HG03025 (cell line): ENCODE measurements around the gene BAHD1.
"Not testable (repeated sequence)": the region's sequence is repeated elsewhere in the genome, so short reads cannot be mapped to it uniquely, and the experiment has no call there.

Experiments
- ATAC-seq: cut with Tn5 transposase; IDR thresholded peaks from one replicate; pipeline ENCODE4 v1.9.1; 2021; ENCODE audit warnings: mild to moderate bottlenecking, moderate library complexity; ENCODE audit not compliant: unreplicated experiment, low FRiP score

The BAHD1 gene

GRCh38 chr15:40443255-40443654 lies 2.5 kb downstream of the BAHD1 start:
- no peak for ATAC-seq

GRCh38 chr15:40443846-40444245 lies 3.1 kb downstream of the BAHD1 start:
- no peak for ATAC-seq

- no peak for ATAC-seq
Measured at GRCh38 chr15:40444736-40445135, 4.0 kb downstream of the BAHD1 start.

GRCh38 chr15:40445421-40445922 lies 4.7 kb downstream of the BAHD1 start:
- ATAC-seq = no peak

- ATAC-seq = no peak
Measured at GRCh38 chr15:40446144-40446543, 5.4 kb downstream of the BAHD1 start.

- no peak for ATAC-seq
Measured at GRCh38 chr15:40448354-40448753, 7.6 kb downstream of the BAHD1 start.

GRCh38 chr15:40449275-40449674 lies 8.5 kb downstream of the BAHD1 start:
- ATAC-seq = no peak

- ATAC-seq = no peak
Measured at GRCh38 chr15:40450047-40450446, 9.3 kb downstream of the BAHD1 start.

- ATAC-seq = no peak
Measured at GRCh38 chr15:40451527-40452158, 10.9 kb downstream of the BAHD1 start.

GRCh38 chr15:40452296-40453090 lies 11.7 kb downstream of the BAHD1 start:
- no peak for ATAC-seq

- ATAC-seq = not testable (repeated sequence)
Measured at GRCh38 chr15:40453941-40454340, 13.2 kb downstream of the BAHD1 start.

GRCh38 chr15:40454904-40455391 lies 14.2 kb downstream of the BAHD1 start:
- ATAC-seq = no peak

- ATAC-seq = no peak
Measured at GRCh38 chr15:40456299-40456712, 15.6 kb downstream of the BAHD1 start.

GRCh38 chr15:40456738-40457137 lies 16.0 kb downstream of the BAHD1 start:
- no peak for ATAC-seq

- no peak for ATAC-seq
Measured at GRCh38 chr15:40458495-40459371, 18.0 kb downstream of the BAHD1 start.

GRCh38 chr15:40459391-40460015 lies 18.8 kb downstream of the BAHD1 start:
- no peak for ATAC-seq

- no peak for ATAC-seq
Measured at GRCh38 chr15:40460404-40460803, 19.7 kb downstream of the BAHD1 start.

GRCh38 chr15:40461958-40462357 lies 21.2 kb downstream of the BAHD1 start:
- no peak for ATAC-seq

- no peak for ATAC-seq
Measured at GRCh38 chr15:40463279-40463678, 22.5 kb downstream of the BAHD1 start.

- ATAC-seq = no peak
Measured at GRCh38 chr15:40463886-40464545, 23.3 kb downstream of the BAHD1 start.
